Choroid plexus epithelial cell (primary cell): ENCODE measurements around the gene MAN1A1.

Source experiments
- DNase-seq: peaks from one replicate; pipeline ENCODE4 v3.0.0-alpha.2; 2010; ENCODE audit warnings: low read depth
- H3K4me3 ChIP-seq: 2 replicates; pipeline ENCODE4 v1.5.1; 2011; ENCODE audit warnings: low read depth, mild to moderate bottlenecking, control low read depth, low read length, moderate library complexity
- CTCF ChIP-seq: conservative IDR thresholded peaks from 2 replicates; pipeline ENCODE4 v1.5.1; 2011; ENCODE audit warnings: low read depth, mild to moderate bottlenecking, control low read depth, inconsistent platforms, low read length, moderate library complexity

Gene MAN1A1

GRCh38 chr6:119215885-119216590 lies 133.5 kb downstream of the MAN1A1 start:
- no peak for DNase-seq
- H3K4me3 ChIP-seq: no peak overlapping the region
- TF ChIP-seq CTCF: no peak

GRCh38 chr6:119215309-119215708 lies 134.3 kb downstream of the MAN1A1 start:
- H3K4me3 ChIP-seq: no peak overlapping the region
- no peak for TF ChIP-seq CTCF
- DNase-seq: peak; percentile 8

- no peak for TF ChIP-seq CTCF
- no peak overlapping the region for H3K4me3 ChIP-seq
- DNase-seq: no peak
Measured at GRCh38 chr6:119210596-119210995, 139.0 kb downstream of the MAN1A1 start.

GRCh38 chr6:119209452-119210205 lies 139.9 kb downstream of the MAN1A1 start:
- no peak for TF ChIP-seq CTCF
- DNase-seq: peak; percentile 15
- no peak overlapping the region for H3K4me3 ChIP-seq

- peak; percentile 73 for DNase-seq
- no peak for TF ChIP-seq CTCF
- H3K4me3 ChIP-seq: no peak overlapping the region
Measured at GRCh38 chr6:119207971-119208725, 141.4 kb downstream of the MAN1A1 start.

- no peak for TF ChIP-seq CTCF
- no peak overlapping the region for H3K4me3 ChIP-seq
- DNase-seq: no peak
Measured at GRCh38 chr6:119207327-119207726, 142.2 kb downstream of the MAN1A1 start.
